H1 (cell line): ENCODE results near the gene CTSA.

Source experiments
- EP300 ChIP-seq, 2 experiments: IDR thresholded peaks; 1 replicate in 1 of 2; 2 replicates in 1 of 2; pipeline ENCODE4 v1.6.1; 2011 to 2012; ENCODE audit warnings: low read depth in 2 of 2, low read length in 2 of 2, mild to moderate bottlenecking in 2 of 2, borderline replicate concordance in 1 of 2, inconsistent platforms in 1 of 2, moderate library complexity in 1 of 2
- POLR2A ChIP-seq, 2 experiments: IDR thresholded peaks; 1 replicate in 1 of 2; 2 replicates in 1 of 2; pipeline ENCODE4 v1.6.1; 2011; ENCODE audit warnings: low read depth in 2 of 2, low read length in 2 of 2, mild to moderate bottlenecking in 2 of 2; ENCODE audit errors: control extremely low read depth in 1 of 2
- RAD21 ChIP-seq, 2 experiments: IDR thresholded peaks in 1 of 2; conservative IDR thresholded peaks in 1 of 2; 2 replicates each; pipeline ENCODE4 v1.6.1; 2011; ENCODE audit warnings: low read depth in 2 of 2, low read length in 2 of 2, improper control_type of control experiment in 1 of 2, inconsistent platforms in 1 of 2, mild to moderate bottlenecking in 1 of 2, moderate library complexity in 1 of 2
- RNF2 ChIP-seq: fragments of 200-900, 300-1000 bp; sonication (generic); IDR thresholded peaks from 2 replicates; pipeline ENCODE4 v1.7.1; 2016; ENCODE audit warnings: borderline replicate concordance, low read depth, mild to moderate bottlenecking, antibody characterized with exemption, low read length; ENCODE audit not compliant: poor library complexity, severe bottlenecking; ENCODE audit errors: missing control alignments
- SRF ChIP-seq: IDR thresholded peaks from 2 replicates; pipeline ENCODE4 v1.6.1; 2011; ENCODE audit warnings: mild to moderate bottlenecking, low read depth, low read length, moderate library complexity
- TAF7 ChIP-seq: optimal IDR thresholded peaks from 2 replicates; pipeline ENCODE3; 2011; ENCODE audit warnings: low read depth, mild to moderate bottlenecking, inconsistent platforms, low read length, moderate library complexity, borderline replicate concordance
- ZNF274 ChIP-seq: IDR thresholded peaks from 2 replicates; pipeline ENCODE4 v1.7.0; 2012; ENCODE audit warnings: low read length, borderline replicate concordance; ENCODE audit errors: extremely low read depth
- TF ChIP-seq, protein P1 (sequence below), 3 experiments: IDR thresholded peaks; 1 replicate in 2 of 3; 2 replicates in 1 of 3; pipeline versions ENCODE4 v1.5.1 to v1.6.1; 2011; ENCODE audit warnings: low read length in 3 of 3, mild to moderate bottlenecking in 3 of 3, inconsistent platforms in 2 of 3, low read depth in 1 of 3, moderate library complexity in 1 of 3; ENCODE audit not compliant: insufficient read depth in 1 of 3; ENCODE audit errors: control extremely low read depth in 1 of 3

DNA sequence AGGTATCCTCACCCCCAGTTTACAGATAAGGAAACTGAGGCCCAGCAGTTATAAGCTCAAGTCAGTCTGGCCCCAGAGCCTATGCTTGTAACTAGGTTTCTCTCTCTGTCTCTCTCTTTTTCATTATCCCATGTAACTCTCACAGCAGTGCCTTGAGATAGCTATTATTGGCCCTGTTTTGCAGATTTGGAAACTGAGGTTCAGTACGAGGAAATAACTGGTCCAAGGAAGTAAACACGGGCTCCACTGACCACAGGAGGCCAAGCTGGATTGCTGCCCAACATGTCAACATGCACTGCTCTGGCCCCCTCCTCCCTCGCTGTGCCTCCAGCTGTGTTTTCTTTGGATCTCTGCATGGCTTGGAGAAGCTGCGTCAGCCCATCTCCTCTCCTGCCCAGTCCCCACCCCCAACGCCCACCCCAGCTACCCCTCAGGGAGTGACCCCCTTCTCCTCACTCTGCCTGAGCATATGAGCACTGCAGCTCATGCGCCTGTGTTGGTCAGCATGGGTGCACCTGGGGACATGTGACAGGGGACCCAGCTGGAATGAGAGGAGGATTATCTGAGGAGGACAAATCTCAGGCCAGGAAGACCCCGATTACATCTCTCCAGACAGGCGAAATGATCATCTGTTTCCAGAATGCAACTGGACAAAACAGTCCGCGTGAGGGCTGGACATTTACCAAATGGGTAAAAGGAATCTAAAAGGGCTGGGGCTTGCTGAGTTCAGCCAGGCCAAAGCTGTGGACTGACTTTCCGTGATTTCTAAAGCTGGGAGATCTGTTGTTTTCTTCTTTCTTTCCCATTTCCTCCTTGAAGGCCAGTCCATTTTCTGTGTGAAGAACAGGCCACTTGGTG, 28.6 kb downstream of the CTSA start:
- TF ChIP-seq POLR2A (IDR thresholded peaks at IDR 0.05; ENCODE audit: control extremely low read depth in 1 of 2, low read depth in 2 of 2, low read length in 2 of 2), result no peak
- TF ChIP-seq, protein P1, sequence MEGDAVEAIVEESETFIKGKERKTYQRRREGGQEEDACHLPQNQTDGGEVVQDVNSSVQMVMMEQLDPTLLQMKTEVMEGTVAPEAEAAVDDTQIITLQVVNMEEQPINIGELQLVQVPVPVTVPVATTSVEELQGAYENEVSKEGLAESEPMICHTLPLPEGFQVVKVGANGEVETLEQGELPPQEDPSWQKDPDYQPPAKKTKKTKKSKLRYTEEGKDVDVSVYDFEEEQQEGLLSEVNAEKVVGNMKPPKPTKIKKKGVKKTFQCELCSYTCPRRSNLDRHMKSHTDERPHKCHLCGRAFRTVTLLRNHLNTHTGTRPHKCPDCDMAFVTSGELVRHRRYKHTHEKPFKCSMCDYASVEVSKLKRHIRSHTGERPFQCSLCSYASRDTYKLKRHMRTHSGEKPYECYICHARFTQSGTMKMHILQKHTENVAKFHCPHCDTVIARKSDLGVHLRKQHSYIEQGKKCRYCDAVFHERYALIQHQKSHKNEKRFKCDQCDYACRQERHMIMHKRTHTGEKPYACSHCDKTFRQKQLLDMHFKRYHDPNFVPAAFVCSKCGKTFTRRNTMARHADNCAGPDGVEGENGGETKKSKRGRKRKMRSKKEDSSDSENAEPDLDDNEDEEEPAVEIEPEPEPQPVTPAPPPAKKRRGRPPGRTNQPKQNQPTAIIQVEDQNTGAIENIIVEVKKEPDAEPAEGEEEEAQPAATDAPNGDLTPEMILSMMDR (IDR thresholded peaks at IDR 0.05; ENCODE audit: control extremely low read depth in 1 of 3, insufficient read depth in 1 of 3, low read depth in 1 of 3, low read length in 3 of 3), result no peak
- no peak for TF ChIP-seq TAF7
- no peak for TF ChIP-seq RNF2
- TF ChIP-seq RAD21 (IDR thresholded peaks at IDR 0.05 in 1 of 2, conservative IDR thresholded peaks at IDR 0.05 in 1 of 2; ENCODE audit: low read depth in 2 of 2, low read length in 2 of 2), result no peak
- TF ChIP-seq SRF, result no peak
- no peak for TF ChIP-seq EP300 (IDR thresholded peaks at IDR 0.05; ENCODE audit: borderline replicate concordance in 1 of 2, low read depth in 2 of 2, low read length in 2 of 2)
- TF ChIP-seq ZNF274, result no peak
